ENCODE data around the gene POLG2.

POLG2 gene

DNA sequence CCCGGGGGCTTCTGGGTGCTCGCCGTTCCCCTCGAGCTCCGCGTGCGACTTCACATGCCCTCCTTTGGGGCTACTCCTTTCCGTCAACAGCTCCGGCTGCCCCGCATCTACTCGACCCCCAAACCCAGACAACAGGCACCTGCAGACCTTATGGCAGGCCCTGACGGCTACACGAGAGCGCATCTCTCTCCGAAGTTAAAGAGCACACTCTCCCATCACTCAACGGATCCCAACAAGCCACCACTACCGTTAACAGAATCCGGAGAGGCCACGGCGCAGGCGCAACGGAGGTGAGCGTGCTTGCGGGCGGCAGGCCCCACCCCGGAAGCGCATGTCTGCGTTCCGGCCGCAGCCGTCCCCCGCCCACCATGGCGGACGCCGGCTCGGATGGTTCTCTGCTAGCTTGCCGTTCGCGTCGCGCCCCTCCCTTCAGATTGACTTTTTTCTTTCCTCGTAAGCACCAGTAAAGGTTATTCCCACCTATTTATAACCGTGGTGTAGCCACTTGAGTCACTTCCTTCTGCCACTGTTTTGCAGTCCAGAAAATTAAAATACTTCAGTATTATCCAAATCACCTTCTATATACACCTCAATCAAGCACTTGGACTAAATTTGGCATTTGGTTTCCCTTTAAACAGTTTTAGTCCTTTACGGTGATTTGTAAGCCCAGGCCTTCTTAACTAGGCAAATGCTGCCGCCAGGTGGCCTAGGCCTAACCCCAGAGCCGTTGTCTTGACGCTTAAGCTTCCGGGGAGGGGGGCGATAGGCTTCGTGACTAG lies at the start of gene POLG2:
Gene POLG2, minus strand, starts transcription at position 269 of the 779 bp plus-strand sequence. Its CDS starts 86 bp downstream, at position 183.
- DNase-seq (ENCODE audit: low read depth in 3 of 3), result peak; percentile 90 to 95 (median 92)

GRCh38 chr17:64544742-64545141 lies 47.9 kb upstream of the POLG2 start:
- DNase-seq (ENCODE audit: low read depth in 3 of 3), result no peak

- no peak for DNase-seq (ENCODE audit: low read depth in 3 of 3)
Measured at GRCh38 chr17:64540118-64540776, 43.4 kb upstream of the POLG2 start.

GRCh38 chr17:64538508-64539130 lies 41.8 kb upstream of the POLG2 start:
- no peak for DNase-seq (ENCODE audit: low read depth in 3 of 3)

DNA sequence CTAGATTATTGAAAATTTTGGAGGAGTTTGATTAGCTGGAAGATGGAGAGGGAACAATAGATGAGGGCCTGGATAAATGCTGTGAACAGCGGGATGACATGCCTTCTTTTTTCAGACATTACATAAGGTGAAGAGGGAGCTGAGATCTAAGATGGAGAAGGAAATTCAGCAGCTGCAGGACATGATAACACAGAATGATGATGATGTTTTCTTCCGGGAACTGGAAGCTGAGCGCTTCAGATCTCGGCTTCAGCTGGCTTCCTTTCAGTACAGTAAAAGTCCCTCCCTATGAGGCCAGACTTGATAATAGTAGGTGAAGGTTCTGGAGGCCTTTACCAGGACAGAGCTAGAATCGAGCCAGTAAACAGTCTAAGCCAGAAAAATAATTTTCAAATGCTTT lies 40.6 kb upstream of the POLG2 start:
- DNase-seq (ENCODE audit: low read depth in 3 of 3), result no peak

DNA sequence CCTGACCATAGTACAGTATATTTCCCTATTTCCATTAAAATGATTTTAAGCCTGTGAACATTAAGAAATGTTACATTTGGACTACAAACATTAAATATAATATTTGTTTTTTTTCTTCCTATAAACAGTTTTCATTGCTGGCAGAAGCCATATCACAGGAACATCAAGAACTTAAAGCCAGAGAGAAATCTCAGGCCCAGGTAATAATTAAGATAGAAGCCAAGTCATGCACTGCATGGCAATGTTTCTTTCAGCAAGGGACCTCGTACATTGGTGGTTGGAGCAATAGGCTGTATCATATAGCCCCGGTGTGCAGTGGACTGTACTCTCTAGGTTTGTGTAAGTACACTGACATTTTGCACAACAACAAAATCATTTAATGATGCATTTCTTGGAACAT lies 40.1 kb upstream of the POLG2 start:
- DNase-seq (ENCODE audit: low read depth in 3 of 3), result no peak

- no peak for DNase-seq (ENCODE audit: low read depth in 3 of 3)
Measured at GRCh38 chr17:64535357-64535756, 38.5 kb upstream of the POLG2 start.

DNA sequence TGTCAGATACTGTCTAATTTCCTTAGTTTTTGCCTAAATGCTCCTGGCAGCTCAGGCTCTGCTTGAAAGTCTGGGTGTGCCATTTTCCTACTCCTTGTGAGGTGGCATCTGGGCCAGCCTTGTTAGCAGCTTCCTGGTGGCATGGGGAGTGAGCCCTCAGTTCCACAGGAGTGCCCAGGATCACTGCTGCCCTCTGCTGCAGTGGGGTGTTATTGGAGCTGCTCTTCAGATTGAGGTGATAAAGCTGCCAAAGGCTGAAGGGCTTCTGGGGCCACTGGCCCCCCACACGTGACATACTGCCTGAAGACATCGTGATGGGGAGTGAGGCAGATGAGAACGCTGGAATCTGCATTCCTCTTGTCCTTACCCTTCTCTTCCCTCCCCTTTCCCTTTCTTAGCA lies 37.3 kb upstream of the POLG2 start:
- DNase-seq (ENCODE audit: low read depth in 3 of 3), result no peak

GRCh38 chr17:64533784-64534183 lies 36.9 kb upstream of the POLG2 start:
- DNase-seq (ENCODE audit: low read depth in 3 of 3), result no peak

DNA sequence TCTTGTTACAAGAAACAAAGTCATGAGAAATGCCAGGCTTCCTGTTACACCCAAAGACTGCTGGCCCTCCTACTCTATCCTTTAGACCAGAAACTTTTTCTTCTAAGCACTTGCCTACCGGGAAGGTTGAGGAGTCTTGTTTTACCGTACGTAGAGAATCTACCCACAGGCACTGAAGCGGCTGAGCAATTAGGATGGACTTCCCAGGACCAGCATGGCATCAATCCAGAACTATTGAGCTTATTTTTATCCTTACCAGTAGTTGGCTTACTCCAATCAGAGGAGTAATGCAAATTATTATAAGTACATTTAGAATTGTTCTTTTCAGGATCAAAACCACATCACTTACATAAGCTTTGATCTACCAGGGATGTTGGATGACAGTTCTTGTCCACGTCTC lies 35.6 kb upstream of the POLG2 start:
- DNase-seq (ENCODE audit: low read depth in 3 of 3), result no peak

DNA sequence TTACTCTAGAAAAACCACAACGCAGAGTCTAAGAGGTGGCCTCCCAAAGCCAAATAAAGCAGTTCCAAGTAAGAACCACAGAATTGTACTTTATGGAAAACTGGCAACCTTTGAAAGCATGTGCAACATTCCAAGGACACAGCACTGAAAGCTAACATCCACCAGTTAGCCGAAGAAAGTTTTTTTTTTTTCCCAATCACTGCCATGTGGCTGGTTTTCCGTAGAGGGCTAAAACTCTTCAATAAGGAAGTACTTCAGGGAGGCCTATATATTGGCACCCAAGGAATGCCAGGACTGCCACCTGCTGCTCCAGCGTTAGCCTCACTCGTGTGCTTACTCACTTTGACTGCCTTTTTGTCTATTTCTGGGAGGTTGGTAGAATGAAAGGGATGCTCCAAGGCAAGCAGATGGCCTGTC lies 35.1 kb upstream of the POLG2 start:
- no peak for DNase-seq (ENCODE audit: low read depth in 3 of 3)

DNA sequence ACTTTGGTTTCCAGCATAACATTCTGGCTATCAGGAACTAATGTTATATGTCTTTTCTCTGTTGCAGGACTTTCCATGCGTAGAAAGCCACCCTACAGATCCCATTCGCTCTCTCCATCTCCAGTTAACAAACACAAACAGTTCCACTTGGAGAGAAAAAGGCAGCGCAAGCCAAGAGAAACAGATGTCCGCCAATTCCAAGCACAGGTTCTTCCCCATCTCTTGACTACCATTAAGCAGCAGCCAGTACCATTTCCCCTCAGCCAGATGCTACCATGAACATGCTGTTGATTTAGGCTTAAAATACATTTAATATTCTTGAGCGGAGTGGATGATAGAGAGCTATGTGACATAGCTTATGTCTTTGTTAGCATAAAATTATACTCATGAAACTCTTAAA lies 32.4 kb upstream of the POLG2 start:
- DNase-seq (ENCODE audit: low read depth in 3 of 3), result no peak

GRCh38 chr17:64527914-64528313 lies 31.1 kb upstream of the POLG2 start:
- DNase-seq (ENCODE audit: low read depth in 3 of 3), result no peak

- DNase-seq (ENCODE audit: low read depth in 3 of 3), result no peak
Measured at GRCh38 chr17:64520359-64520758, 23.5 kb upstream of the POLG2 start.

DNA sequence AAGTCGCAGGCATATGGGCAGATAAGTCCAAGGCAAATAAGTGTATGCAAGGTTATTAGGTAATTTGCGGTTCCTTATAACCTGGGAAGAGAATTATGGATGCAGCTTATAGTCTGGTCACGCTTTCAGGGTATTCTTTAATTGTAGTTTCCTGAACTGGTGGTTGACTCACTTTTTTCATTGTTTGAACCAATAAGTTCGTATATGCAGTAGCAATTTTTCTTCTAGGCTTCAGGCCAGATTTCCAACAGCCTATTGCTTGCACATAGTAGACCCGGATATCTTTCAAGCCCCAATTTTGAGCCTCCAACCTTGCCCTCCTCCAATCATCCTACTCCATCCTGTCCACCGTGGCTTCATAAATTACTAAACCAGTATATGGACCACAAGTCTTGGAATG lies 22.7 kb upstream of the POLG2 start:
- DNase-seq (ENCODE audit: low read depth in 3 of 3), result no peak

- no peak for DNase-seq (ENCODE audit: low read depth in 3 of 3)
Measured at GRCh38 chr17:64515829-64516228, 19.0 kb upstream of the POLG2 start.

DNA sequence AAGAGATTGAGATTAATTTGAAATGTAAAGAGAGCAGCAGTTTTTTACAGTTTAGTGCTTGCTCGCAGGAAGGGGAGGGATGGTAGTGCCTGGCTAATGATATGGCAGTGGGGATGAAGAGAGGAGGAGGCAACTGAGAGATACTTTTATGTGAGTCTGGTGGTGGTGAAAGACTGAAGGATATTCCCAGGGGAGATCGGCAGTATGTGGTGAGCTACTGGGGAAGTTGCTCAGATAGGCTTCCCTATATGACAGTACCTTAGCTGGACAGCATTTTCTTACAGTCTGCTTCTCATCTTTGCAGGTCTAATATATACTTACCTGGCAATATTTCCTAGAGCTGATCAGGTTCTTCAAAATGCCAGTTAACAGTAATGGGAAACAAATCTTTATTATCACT lies 18.6 kb upstream of the POLG2 start:
- no peak for DNase-seq (ENCODE audit: low read depth in 3 of 3)

- DNase-seq (ENCODE audit: low read depth in 3 of 3), result no peak
Measured at GRCh38 chr17:64509179-64509578, 12.3 kb upstream of the POLG2 start.

DNA sequence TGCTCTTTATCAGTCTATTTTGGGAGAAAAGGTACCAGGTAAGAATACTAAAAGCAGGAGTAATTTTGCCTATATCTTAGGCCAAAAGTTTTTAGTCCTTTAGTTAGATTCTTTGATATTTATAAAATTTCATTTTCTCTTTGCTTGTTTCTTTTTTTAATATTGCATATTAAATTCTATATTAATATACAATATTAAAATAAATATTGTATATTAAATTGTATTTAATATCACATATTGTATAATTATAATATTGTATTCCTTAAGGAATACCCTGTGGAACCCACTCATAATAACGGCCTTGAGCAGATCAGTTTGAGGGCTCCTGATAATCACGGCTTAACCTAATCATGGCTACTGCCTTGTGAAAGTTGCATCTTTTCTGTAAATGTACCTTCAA lies 11.8 kb upstream of the POLG2 start:
- no peak for DNase-seq (ENCODE audit: low read depth in 3 of 3)

GRCh38 chr17:64507413-64507782 lies 10.5 kb upstream of the POLG2 start:
- peak in 1 of 3 experiments; percentile 6 for DNase-seq (ENCODE audit: low read depth in 3 of 3)

DNA sequence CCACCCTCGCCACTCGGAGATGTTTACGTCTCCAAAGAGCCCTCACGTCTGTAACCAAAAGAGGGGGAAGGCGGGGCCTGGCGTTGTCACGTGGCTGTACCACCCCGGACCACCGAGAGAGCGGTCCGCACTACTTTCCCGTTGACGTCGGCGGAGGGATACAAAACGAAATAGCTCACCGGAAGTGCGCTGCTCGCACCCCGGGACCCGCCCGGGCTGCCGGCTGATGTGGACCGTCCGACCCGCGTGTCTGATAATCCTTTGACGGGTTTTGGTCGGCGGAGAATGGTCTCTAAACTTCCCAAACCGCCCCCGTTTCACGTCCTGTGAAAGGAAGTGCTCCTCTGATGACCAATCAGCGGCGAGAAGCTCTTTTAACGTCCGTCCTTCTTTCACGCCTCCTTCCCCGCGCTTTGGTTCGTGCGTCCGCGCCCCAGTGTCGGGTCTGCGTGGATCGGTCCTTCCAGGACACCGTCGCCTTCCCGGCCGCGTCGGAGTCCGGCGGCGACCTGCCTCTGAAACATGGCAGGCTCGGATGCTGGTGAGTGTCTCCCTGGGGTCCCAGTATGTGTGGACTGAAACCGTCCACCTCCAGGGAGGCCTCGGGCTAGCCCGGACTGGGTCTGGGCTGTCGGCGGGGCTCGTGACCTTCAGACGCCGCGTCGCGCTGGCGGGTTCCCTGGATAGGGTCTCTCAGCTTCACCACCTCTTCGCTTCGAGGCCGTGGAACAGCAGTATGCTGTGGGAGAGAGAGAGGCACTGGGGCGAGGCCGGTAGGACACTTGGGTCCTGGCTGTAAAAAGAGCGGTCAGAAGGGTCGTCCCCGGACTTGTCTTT lies 9.9 kb upstream of the POLG2 start, which contains the start of gene CEP95:
Gene CEP95, plus strand, starts transcription at position 402 of the 837 bp plus-strand sequence. Its CDS starts 121 bp downstream, at position 523.
- DNase-seq (ENCODE audit: low read depth in 3 of 3), result peak; percentile 89 to 96 (median 90)

GRCh38 chr17:64506201-64506575 lies 9.3 kb upstream of the POLG2 start, which contains the start of gene DDX5:
DDX5 (minus strand) TSS chr17:64506289; CDS start chr17:64506119, 170 bp downstream.
- DNase-seq (ENCODE audit: low read depth in 3 of 3), result peak; percentile 95 to 98 (median 97)
